ENCODE results near the gene CD200R1L. TPM values are rescaled to one million over a fixed set of nuclear protein-coding genes. Genes with fewer than 3 reads are reported as not detected.

CD200R1L gene
- polyA plus RNA-seq, 1 of the 3 experiments (the other 2 are of a cell fraction): not detected

- H3K4me2 ChIP-seq: no peak overlapping the region
- H3F3A ChIP-seq (replicated peaks; ENCODE audit: insufficient read depth): no peaks in the 10 kb centered on the region
- H3K4me1 ChIP-seq (ENCODE audit: control insufficient read depth in 1 of 2, insufficient read depth in 2 of 2, low read depth in 1 of 2, low read length in 1 of 2): no peaks in the 10 kb centered on the region
- no peaks in the 10 kb centered on the region for H3K79me2 ChIP-seq (ENCODE audit: insufficient read depth)
- no peak overlapping the region for H3K27ac ChIP-seq (ENCODE audit: low read depth in 2 of 2, low read length in 1 of 2)
- DNase-seq: no peak
- H2AFZ ChIP-seq (ENCODE audit: low read depth): no peak overlapping the region
- H4K20me1 ChIP-seq (ENCODE audit: insufficient read depth): no peaks in the 10 kb centered on the region
- H3K9me2 ChIP-seq: no peaks in the 10 kb centered on the region
- POLR2A ChIA-PET: no interaction called here
- CTCF ChIA-PET: interaction anchor here (0.8 to 1.3 kb wide), 4 partner anchors 19 to 350 kb away, joined by 3 read pairs; no protein-coding TSS in a partner anchor
- H3K9me3 ChIP-seq: no peaks in the 10 kb centered on the region
- no peak overlapping the region for H3K9ac ChIP-seq
- H3K27me3 ChIP-seq (ENCODE audit: insufficient read depth): no peaks in the 10 kb centered on the region
- H3K4me3 ChIP-seq (ENCODE audit: low read depth in 2 of 2, low read length in 1 of 2): no peak overlapping the region
- TF ChIP-seq PBX3 (IDR thresholded peaks at IDR 0.05): no peak
- TF ChIP-seq, protein P1, sequence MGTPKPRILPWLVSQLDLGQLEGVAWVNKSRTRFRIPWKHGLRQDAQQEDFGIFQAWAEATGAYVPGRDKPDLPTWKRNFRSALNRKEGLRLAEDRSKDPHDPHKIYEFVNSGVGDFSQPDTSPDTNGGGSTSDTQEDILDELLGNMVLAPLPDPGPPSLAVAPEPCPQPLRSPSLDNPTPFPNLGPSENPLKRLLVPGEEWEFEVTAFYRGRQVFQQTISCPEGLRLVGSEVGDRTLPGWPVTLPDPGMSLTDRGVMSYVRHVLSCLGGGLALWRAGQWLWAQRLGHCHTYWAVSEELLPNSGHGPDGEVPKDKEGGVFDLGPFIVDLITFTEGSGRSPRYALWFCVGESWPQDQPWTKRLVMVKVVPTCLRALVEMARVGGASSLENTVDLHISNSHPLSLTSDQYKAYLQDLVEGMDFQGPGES (IDR thresholded peaks at IDR 0.05; ENCODE audit: low read depth, low read length): no peak
- TF ChIP-seq TCF12 (IDR thresholded peaks at IDR 0.05): no peak
- no peak for TF ChIP-seq NFIC (IDR thresholded peaks at IDR 0.05; ENCODE audit: borderline replicate concordance)
- 50% methylated on average over 4 of the region's 4 CpGs for WGBS (ENCODE audit: low lambda C conversion rate)
- no peaks in the 10 kb centered on the region for H3K36me3 ChIP-seq (replicated peaks in 1 of 2; ENCODE audit: control insufficient read depth in 1 of 2, insufficient read depth in 2 of 2, low read length in 1 of 2)
Observed at GRCh38 chr3:112884678-112885290, 38.1 kb upstream of the CD200R1L start.

GRCh38 chr3:112881891-112882290 lies 35.2 kb upstream of the CD200R1L start:
- no peak overlapping the region for H3K9ac ChIP-seq

More at GRCh38 chr3:112881891-112882290, 35.2 kb upstream of the CD200R1L start:
- ChIA-PET POLR2A (interaction anchor here (0.6 kb wide), 1 partner anchor 225 kb away, joined by 4 read pairs; no protein-coding TSS in a partner anchor), CTCF (no interaction called here)
- no peak overlapping the region for H3K27ac ChIP-seq (ENCODE audit: low read depth in 2 of 2, low read length in 1 of 2)
- no peaks in the 10 kb centered on the region for H3F3A ChIP-seq (replicated peaks; ENCODE audit: insufficient read depth)
- H3K9me3 ChIP-seq: no peaks in the 10 kb centered on the region
- H3K4me2 ChIP-seq: no peak overlapping the region
- no peaks in the 10 kb centered on the region for H4K20me1 ChIP-seq (ENCODE audit: insufficient read depth)
- WGBS (ENCODE audit: low lambda C conversion rate): 57% methylated on average over 4 of the region's 4 CpGs
- no peak overlapping the region for H3K4me3 ChIP-seq (ENCODE audit: low read depth in 2 of 2, low read length in 1 of 2)
- H3K27me3 ChIP-seq (ENCODE audit: insufficient read depth): no peaks in the 10 kb centered on the region
- no peaks in the 10 kb centered on the region for H3K79me2 ChIP-seq (ENCODE audit: insufficient read depth)
- no peaks in the 10 kb centered on the region for H3K36me3 ChIP-seq (replicated peaks in 1 of 2; ENCODE audit: control insufficient read depth in 1 of 2, insufficient read depth in 2 of 2, low read length in 1 of 2)
- no peaks in the 10 kb centered on the region for H3K9me2 ChIP-seq
- no peak for DNase-seq
- TF ChIP-seq TCF12 (IDR thresholded peaks at IDR 0.05) (no peak), RXRA (IDR thresholded peaks at IDR 0.05; ENCODE audit: borderline replicate concordance, low read depth) (no peak), FOSL2 (IDR thresholded peaks at IDR 0.05; ENCODE audit: borderline replicate concordance, low read depth) (no peak), YY1 (IDR thresholded peaks at IDR 0.05; ENCODE audit: low read depth) (no peak), TEAD4 (IDR thresholded peaks at IDR 0.05; ENCODE audit: borderline replicate concordance, insufficient read depth) (no peak), RAD21 (IDR thresholded peaks at IDR 0.05; ENCODE audit: low read length) (no peak), SIN3A (IDR thresholded peaks at IDR 0.05; ENCODE audit: borderline replicate concordance, low read depth, low read length) (no peak), RFX5 (IDR thresholded peaks at IDR 0.05; ENCODE audit: low read length) (no peak), USF2 (IDR thresholded peaks at IDR 0.05; ENCODE audit: borderline replicate concordance, low read depth, low read length) (no peak), RCOR1 (IDR thresholded peaks at IDR 0.05; ENCODE audit: low read length) (no peak), SMC3 (IDR thresholded peaks at IDR 0.05; ENCODE audit: low read depth, low read length) (no peak), JUND (IDR thresholded peaks at IDR 0.05) (no peak), GATA2 (CRISPR knock-in tag; IDR thresholded peaks at IDR 0.05) (no peak)
- TF ChIP-seq, protein P2, sequence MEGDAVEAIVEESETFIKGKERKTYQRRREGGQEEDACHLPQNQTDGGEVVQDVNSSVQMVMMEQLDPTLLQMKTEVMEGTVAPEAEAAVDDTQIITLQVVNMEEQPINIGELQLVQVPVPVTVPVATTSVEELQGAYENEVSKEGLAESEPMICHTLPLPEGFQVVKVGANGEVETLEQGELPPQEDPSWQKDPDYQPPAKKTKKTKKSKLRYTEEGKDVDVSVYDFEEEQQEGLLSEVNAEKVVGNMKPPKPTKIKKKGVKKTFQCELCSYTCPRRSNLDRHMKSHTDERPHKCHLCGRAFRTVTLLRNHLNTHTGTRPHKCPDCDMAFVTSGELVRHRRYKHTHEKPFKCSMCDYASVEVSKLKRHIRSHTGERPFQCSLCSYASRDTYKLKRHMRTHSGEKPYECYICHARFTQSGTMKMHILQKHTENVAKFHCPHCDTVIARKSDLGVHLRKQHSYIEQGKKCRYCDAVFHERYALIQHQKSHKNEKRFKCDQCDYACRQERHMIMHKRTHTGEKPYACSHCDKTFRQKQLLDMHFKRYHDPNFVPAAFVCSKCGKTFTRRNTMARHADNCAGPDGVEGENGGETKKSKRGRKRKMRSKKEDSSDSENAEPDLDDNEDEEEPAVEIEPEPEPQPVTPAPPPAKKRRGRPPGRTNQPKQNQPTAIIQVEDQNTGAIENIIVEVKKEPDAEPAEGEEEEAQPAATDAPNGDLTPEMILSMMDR (IDR thresholded peaks at IDR 0.05): no peak
- TF ChIP-seq, protein P3, sequence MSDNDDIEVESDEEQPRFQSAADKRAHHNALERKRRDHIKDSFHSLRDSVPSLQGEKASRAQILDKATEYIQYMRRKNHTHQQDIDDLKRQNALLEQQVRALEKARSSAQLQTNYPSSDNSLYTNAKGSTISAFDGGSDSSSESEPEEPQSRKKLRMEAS (IDR thresholded peaks at IDR 0.05; ENCODE audit: low read depth): no peak
- H3K4me1 ChIP-seq (ENCODE audit: control insufficient read depth in 1 of 2, insufficient read depth in 2 of 2, low read depth in 1 of 2, low read length in 1 of 2): no peaks in the 10 kb centered on the region
- no peak overlapping the region for H2AFZ ChIP-seq (ENCODE audit: low read depth)
